ENCODE measurements around the gene GPR180. TPM values are rescaled to one million over a fixed set of nuclear protein-coding genes. Genes with fewer than 3 reads are reported as not detected.
"Not testable (repeated sequence)": the region's sequence is repeated elsewhere in the genome, so short reads cannot be mapped to it uniquely, and the experiment has no call there.

The GPR180 gene
- total RNA-seq, 2 donors from 2014 or later: 4.6 to 6.0 TPM

GRCh38 chr13:94630858-94631257 is 29.2 kb downstream of the GPR180 start:
- peaks cover 0 to 3% of the 10 kb centered on the region in 2 donors for H3K36me3 ChIP-seq (replicated peaks in 1 of 2; ENCODE audit: insufficient read depth in 1 of 2, low read depth in 2 of 2)
- H3K27me3 ChIP-seq: no peaks in the 10 kb centered on the region
- peak; percentile 31 to 81 (median 56) for DNase-seq
- no peaks in the 10 kb centered on the region for H3K9me3 ChIP-seq
- 40 to 48% methylated on average over 2 of the region's 2 CpGs for WGBS, 2 donors
- peak; percentile 35 for ATAC-seq
- TF ChIP-seq POLR2A (IDR thresholded peaks at IDR 0.05): no peak
- TF ChIP-seq, protein P1, sequence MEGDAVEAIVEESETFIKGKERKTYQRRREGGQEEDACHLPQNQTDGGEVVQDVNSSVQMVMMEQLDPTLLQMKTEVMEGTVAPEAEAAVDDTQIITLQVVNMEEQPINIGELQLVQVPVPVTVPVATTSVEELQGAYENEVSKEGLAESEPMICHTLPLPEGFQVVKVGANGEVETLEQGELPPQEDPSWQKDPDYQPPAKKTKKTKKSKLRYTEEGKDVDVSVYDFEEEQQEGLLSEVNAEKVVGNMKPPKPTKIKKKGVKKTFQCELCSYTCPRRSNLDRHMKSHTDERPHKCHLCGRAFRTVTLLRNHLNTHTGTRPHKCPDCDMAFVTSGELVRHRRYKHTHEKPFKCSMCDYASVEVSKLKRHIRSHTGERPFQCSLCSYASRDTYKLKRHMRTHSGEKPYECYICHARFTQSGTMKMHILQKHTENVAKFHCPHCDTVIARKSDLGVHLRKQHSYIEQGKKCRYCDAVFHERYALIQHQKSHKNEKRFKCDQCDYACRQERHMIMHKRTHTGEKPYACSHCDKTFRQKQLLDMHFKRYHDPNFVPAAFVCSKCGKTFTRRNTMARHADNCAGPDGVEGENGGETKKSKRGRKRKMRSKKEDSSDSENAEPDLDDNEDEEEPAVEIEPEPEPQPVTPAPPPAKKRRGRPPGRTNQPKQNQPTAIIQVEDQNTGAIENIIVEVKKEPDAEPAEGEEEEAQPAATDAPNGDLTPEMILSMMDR (IDR thresholded peaks at IDR 0.05): no peak
- intact Hi-C loops (cut with DNase I): no loop called here
- H3K4me1 ChIP-seq: no peaks in the 10 kb centered on the region
- no peak overlapping the region for H3K4me3 ChIP-seq
- H3K27ac ChIP-seq: no peak overlapping the region

GRCh38 chr13:94632226-94632980 is 30.7 kb downstream of the GPR180 start:
- ATAC-seq: no peak
- no peak overlapping the region for H3K4me3 ChIP-seq

GRCh38 chr13:94636096-94636495 is 34.4 kb downstream of the GPR180 start:
- H3K36me3 ChIP-seq (replicated peaks in 1 of 2; ENCODE audit: insufficient read depth in 1 of 2, low read depth in 2 of 2); H3K4me1 ChIP-seq; H3K9me3 ChIP-seq; DNase-seq; ATAC-seq; intact Hi-C loops (cut with DNase I); H3K27me3 ChIP-seq; H3K4me3 ChIP-seq; H3K27ac ChIP-seq: not testable (repeated sequence)
- 72 to 84% methylated on average over 5 of the region's 5 CpGs for WGBS, 2 donors

More at GRCh38 chr13:94632226-94632980, 30.7 kb downstream of the GPR180 start:
- WGBS, 2 donors: 90 to 95% methylated on average over 3 of the region's 3 CpGs
- Histone ChIP-seq H3K9me3 (no peaks in the 10 kb centered on the region), H3K27me3 (no peaks in the 10 kb centered on the region), H3K27ac (no peak overlapping the region), H3K36me3 (replicated peaks in 1 of 2; ENCODE audit: insufficient read depth in 1 of 2, low read depth in 2 of 2) (peaks cover 0 to 3% of the 10 kb centered on the region in 2 donors), H3K4me1 (no peaks in the 10 kb centered on the region)
- intact Hi-C loops (cut with DNase I): no loop called here
- TF ChIP-seq POLR2A (IDR thresholded peaks at IDR 0.05): no peak
- TF ChIP-seq, protein P1 (IDR thresholded peaks at IDR 0.05): no peak
- no peak for DNase-seq

DNA sequence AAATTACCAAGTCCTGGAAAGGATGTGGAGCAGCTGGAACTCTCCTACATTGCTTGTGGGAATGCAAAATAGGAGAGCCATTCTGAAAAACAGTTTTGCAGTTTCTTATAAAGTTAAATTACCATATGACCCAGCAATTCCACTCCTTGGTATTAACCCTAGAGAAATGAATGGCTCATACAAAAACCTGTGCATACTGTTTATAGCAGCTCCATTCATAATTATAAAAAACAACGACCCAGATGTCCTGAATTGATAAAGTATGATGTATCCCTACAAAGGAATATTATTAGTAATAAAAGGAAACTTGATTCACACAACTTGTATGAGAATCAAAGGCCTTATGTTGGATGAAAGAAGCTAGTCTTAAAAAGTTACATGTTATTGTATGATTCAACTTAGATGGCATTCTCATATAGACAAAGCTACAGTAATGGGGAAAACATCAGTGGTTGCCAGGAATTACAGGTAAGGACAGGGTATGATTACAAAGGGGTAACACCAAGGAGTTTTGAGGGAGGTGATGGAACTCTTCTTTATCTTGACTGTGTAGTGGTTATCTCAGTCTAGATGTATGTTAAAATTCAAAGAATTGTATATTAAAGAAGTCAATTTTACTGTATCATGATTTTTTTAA is 35.4 kb downstream of the GPR180 start:
- Histone ChIP-seq H3K27me3 (no peaks in the 10 kb centered on the region), H3K4me3 (no peak overlapping the region), H3K4me1 (no peaks in the 10 kb centered on the region), H3K9me3 (no peaks in the 10 kb centered on the region), H3K36me3 (replicated peaks in 1 of 2; ENCODE audit: insufficient read depth in 1 of 2, low read depth in 2 of 2) (no peaks in the 10 kb centered on the region), H3K27ac (no peak overlapping the region)
- ATAC-seq: no peak
- no peak for DNase-seq
- intact Hi-C loops (cut with DNase I): no loop called here
- no peak for TF ChIP-seq POLR2A (IDR thresholded peaks at IDR 0.05)
- TF ChIP-seq, protein P1 (IDR thresholded peaks at IDR 0.05): no peak
- whole genome bisulfite sequencing, 2 donors: 83 to 87% methylated on average over 1 of the region's 1 CpG

DNA sequence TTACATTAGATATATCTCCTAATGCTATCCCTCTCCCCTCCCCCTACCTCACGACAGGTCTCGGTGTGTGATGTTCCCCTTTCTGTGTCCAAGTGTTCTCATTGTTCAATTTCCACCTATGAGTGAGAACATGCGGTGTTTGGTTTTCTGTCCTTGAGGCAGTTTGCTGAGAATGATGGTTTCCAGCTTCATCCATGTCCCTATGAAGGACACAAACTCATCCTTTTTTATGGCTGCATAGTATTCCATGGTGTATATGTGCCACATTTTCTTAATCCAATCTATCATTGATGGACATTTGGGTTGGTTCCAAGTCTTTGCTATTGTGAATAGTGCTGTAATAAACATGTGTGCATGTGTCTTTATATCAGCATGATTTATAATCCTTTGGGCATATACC is 36.0 kb downstream of the GPR180 start:
- ATAC-seq; H3K36me3 ChIP-seq (replicated peaks in 1 of 2; ENCODE audit: insufficient read depth in 1 of 2, low read depth in 2 of 2); DNase-seq; H3K27ac ChIP-seq; intact Hi-C loops (cut with DNase I); H3K27me3 ChIP-seq; H3K9me3 ChIP-seq; H3K4me3 ChIP-seq; H3K4me1 ChIP-seq: not testable (repeated sequence)
- 96% methylated on average over 3 of the region's 3 CpGs for WGBS, 2 donors
